Measurements from ENCODE around the gene TRMT6.

GRCh38 chr20:5999783-6000182, 49.5 kb upstream of the TRMT6 start:
- TF ChIP-seq, protein P1, sequence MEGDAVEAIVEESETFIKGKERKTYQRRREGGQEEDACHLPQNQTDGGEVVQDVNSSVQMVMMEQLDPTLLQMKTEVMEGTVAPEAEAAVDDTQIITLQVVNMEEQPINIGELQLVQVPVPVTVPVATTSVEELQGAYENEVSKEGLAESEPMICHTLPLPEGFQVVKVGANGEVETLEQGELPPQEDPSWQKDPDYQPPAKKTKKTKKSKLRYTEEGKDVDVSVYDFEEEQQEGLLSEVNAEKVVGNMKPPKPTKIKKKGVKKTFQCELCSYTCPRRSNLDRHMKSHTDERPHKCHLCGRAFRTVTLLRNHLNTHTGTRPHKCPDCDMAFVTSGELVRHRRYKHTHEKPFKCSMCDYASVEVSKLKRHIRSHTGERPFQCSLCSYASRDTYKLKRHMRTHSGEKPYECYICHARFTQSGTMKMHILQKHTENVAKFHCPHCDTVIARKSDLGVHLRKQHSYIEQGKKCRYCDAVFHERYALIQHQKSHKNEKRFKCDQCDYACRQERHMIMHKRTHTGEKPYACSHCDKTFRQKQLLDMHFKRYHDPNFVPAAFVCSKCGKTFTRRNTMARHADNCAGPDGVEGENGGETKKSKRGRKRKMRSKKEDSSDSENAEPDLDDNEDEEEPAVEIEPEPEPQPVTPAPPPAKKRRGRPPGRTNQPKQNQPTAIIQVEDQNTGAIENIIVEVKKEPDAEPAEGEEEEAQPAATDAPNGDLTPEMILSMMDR (IDR thresholded peaks at IDR 0.05) = no peak
- no peak for TF ChIP-seq POLR2A (IDR thresholded peaks at IDR 0.05)
